RCC 7860 (cell line): ENCODE results near the gene PRRT3.
"Not testable (repeated sequence)": the region's sequence is repeated elsewhere in the genome, so short reads cannot be mapped to it uniquely, and the experiment has no call there.

ENCODE experiments used
- DNase-seq: peaks from one replicate; pipeline ENCODE4 v3.0.0-alpha.2; 2015; ENCODE audit warnings: low spot score
- FAIRE-seq: peaks from 2 replicates; lab custom pipeline; 2012; peaks lifted over from hg19 to GRCh38; lab: Jason Lieb, UNC

The PRRT3 gene

DNA sequence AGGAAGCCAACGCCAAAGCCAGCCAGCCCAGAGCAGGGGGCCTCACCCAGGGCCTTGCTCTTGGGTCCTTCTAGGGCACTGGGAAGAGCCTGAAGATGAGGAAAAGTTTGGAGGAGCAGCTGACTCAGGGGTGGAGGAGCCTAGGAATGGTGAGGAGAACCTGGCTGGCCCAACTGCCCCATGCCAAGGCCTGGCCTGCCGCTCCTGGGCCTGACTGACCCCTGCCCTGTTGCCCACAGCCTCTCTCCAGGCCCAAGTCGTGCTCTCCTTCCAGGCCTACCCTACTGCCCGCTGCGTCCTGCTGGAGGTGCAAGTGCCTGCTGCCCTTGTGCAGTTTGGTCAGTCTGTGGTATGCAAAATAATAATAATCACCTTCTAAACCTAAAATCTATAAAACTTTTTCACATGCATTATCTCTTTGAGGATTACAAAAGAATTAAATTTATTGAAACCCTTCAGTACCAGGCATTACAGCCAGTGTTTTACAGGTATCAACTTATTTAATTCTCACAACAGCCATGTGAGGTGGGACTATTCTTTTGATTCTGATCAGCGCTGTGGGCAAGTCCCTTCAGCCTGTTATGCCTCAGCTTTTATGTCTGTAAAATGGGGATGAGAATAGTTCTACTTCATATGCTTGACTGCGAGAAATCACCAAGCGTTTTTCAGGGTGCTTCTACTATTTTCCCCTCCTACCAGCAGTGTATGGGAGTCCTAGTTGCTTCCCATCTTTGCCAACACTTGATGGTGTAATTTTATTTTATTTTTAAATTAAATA, 33.8 kb downstream of the PRRT3 start:
- DNase-seq = no peak
- no peak for FAIRE-seq

GRCh38 chr3:9917820-9918219, 34.4 kb downstream of the PRRT3 start:
- no peak for DNase-seq
- FAIRE-seq = no peak

- DNase-seq (peak; percentile 83), FAIRE-seq (peak; percentile 55)
These were observed 35.2 kb downstream of the PRRT3 start, which contains the start of gene IL17RC for GRCh38 chr3:9916734-9917680. TSS of gene IL17RC (plus strand) at chr3:9917098. CDS start at chr3:9917316, 218 bp downstream.

DNA sequence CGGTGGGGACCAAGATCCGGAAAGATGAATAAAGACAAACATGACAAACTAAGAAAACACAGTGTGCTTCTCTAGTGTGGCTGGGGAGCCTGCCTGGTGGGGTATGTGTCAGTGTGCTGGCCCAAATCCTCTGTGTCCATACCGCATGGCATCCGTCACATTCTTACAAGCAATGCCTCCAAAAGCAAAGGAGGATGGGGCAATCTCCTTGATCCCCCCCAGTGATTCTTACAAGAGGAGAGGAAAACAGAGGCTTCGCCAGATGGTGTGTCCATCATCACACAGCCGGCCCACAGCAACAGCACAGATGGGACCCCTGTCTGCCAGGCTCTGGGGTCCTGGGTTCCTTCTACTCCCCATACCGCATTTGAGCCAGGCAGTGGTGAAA, 35.9 kb downstream of the PRRT3 start:
- DNase-seq (no peak), FAIRE-seq (no peak)

DNA sequence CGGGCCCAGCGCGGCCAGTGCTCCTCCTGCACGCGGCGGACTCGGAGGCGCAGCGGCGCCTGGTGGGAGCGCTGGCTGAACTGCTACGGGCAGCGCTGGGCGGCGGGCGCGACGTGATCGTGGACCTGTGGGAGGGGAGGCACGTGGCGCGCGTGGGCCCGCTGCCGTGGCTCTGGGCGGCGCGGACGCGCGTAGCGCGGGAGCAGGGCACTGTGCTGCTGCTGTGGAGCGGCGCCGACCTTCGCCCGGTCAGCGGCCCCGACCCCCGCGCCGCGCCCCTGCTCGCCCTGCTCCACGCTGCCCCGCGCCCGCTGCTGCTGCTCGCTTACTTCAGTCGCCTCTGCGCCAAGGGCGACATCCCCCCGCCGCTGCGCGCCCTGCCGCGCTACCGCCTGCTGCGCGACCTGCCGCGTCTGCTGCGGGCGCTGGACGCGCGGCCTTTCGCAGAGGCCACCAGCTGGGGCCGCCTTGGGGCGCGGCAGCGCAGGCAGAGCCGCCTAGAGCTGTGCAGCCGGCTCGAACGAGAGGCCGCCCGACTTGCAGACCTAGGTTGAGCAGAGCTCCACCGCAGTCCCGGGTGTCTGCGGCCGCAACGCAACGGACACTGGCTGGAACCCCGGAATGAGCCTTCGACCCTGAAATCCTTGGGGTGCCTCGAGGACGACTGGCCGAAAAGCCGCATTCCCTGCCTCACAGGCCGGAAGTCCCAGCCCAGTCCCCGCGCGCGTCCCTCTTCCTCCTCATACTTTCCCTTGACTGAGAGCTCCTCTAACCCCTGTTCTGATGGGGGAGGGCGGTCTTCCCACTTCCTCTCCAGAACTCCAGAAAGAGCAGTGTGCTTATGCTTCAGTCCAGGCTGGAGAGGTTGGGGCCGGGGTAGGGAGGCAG, 36.7 kb downstream of the PRRT3 start:
- DNase-seq (peak; percentile 34), FAIRE-seq (no peak)

GRCh38 chr3:9914559-9915253, 37.5 kb downstream of the PRRT3 start:
- FAIRE-seq (no peak), DNase-seq (no peak)

DNA sequence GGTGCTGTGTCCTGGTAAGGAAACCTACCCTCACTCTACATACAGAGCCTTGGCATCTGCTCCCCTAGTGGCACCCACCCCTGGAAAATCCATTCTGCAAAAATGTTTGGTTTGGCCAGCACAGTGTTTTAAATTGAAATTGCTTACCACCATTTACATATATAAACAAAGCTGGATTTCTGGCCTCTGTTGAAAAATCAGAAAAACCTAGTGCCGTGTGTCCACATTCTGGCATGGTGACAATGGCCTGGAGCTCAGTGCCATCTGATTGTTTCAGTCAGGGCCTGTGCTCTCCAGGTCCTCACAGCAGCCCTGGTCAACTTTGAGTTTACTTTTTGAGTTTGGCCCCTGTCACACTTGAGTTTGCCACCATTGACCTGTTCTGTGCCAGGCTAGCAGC, 38.2 kb downstream of the PRRT3 start:
- FAIRE-seq (no peak), DNase-seq (no peak)

GRCh38 chr3:9913601-9914000, 38.6 kb downstream of the PRRT3 start:
- DNase-seq (no peak), FAIRE-seq (no peak)

- DNase-seq = peak; percentile 78
- FAIRE-seq = peak; percentile 65
These were observed 39.8 kb downstream of the PRRT3 start for GRCh38 chr3:9912294-9912935.

DNA sequence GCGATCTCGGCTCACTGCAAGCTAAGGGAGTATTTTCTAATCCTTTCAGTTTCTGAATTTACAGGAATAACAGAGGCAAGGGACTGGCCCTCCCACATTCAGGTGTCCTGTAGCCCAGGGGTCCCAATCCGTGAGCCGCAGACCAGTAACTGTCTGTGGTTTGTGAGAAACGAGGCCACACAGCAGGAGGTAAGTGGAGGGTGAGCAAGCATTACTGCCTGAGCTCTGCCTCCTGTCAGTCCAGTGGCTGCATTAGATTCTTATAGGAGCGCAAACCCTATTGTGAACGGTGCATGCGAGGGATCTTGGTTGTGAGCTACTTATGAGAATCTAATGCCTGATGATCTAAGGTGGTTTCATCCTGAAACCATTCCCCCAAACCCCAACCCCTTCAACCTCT, 40.3 kb downstream of the PRRT3 start:
- FAIRE-seq (no peak), DNase-seq (peak; percentile 9)

GRCh38 chr3:9909221-9910013, 42.8 kb downstream of the PRRT3 start:
- DNase-seq = no peak
- FAIRE-seq = no peak

- DNase-seq = no peak
- FAIRE-seq = no peak
These were observed 43.9 kb downstream of the PRRT3 start for GRCh38 chr3:9908286-9908685.

GRCh38 chr3:9906480-9906879, 45.7 kb downstream of the PRRT3 start:
- DNase-seq = no peak
- no peak for FAIRE-seq

DNA sequence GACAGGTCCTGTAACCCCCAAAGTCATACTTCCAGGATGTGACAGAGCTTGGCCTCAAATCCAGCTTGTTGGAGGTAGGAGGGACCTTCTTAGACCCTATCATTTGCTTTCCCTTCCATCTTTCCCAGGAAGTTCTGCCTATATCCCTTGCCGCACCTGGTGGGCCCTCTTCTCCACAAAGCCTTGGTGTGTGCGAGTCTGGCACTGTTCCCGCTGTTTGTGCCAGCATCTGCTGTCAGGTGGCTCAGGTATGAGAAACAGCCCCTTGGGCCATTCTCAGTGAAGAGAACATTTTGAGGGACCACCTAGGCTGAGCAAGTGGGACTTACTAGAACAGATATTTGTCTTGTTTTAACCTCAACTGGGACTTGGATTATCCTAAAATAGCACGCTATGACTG, 48.3 kb downstream of the PRRT3 start:
- DNase-seq (no peak), FAIRE-seq (no peak)

DNA sequence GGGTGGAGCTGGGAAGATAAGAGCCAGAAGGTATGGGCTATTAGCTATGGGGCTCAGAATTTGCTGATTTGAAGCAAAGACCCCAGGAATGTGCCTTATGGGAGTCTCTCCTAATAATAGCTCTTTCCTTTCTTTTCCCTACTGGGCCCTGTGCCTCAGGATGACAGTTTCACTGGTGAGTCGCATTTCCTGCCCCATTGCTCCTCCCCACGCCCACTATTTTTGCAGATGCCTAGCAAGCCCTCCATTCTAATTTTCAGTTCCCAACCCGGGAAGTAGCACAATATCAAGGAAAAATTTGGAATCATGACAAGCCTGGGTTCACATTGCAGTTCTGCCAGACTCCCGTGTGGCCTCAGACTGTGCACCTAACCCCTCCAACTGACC, 49.0 kb downstream of the PRRT3 start:
- peak; percentile 21 for DNase-seq

GRCh38 chr3:9902372-9903237, 49.6 kb downstream of the PRRT3 start, which contains the start of gene IL17RE:
TSS of gene IL17RE (plus strand) at chr3:9902848. CDS start at chr3:9902933, 85 bp downstream.
- no peak for FAIRE-seq
- DNase-seq = no peak

More for the DNA sequence above, 49.0 kb downstream of the PRRT3 start:
- no peak for FAIRE-seq

- DNase-seq (no peak), FAIRE-seq (no peak)
These were observed 50.2 kb downstream of the PRRT3 start for GRCh38 chr3:9901967-9902366.

- not testable (repeated sequence) for DNase-seq
These were observed 51.2 kb downstream of the PRRT3 start for GRCh38 chr3:9900965-9901415.

More at GRCh38 chr3:9900965-9901415, 51.2 kb downstream of the PRRT3 start:
- not testable (repeated sequence) for FAIRE-seq
